HG03521 (cell line): ENCODE data around the gene KLHL22.
A peak's percentile ranks its signal among the peaks of the same experiment; 100 is the strongest.
"Not testable (repeated sequence)": the region's sequence is repeated elsewhere in the genome, so short reads cannot be mapped to it uniquely, and the experiment has no call there.

Source experiments
- ATAC-seq: cut with Tn5 transposase; IDR thresholded peaks from one replicate; pipeline ENCODE4 v1.9.1; 2021; ENCODE audit warnings: mild to moderate bottlenecking, moderate library complexity; ENCODE audit not compliant: unreplicated experiment

KLHL22 gene

GRCh38 chr22:20506543-20507252 lies 11.1 kb upstream of the KLHL22 start:
- ATAC-seq, result no peak

GRCh38 chr22:20504293-20504922 lies 8.8 kb upstream of the KLHL22 start:
- not testable (repeated sequence) for ATAC-seq

- ATAC-seq, result no peak
Measured at GRCh38 chr22:20503816-20504215, 8.2 kb upstream of the KLHL22 start.

DNA sequence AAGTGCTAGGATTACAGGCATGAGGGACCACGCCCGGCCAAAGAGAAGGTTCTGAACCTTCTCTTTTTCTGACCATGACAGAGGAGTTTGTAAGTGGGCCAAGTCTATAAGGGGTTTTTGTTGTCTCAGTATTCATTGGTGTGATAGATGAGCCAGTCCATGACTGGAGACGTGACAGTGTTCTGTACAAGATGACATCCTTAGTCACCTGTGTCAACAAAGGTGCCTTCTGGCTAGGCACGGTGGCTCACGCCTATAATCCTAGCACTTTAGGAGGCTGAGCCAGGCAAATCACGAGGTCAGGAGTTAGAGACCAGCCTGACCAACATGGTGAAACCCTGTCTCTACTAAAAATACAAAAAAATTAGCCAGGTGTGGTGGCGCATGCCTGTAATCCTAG lies 4.2 kb upstream of the KLHL22 start:
- no peak for ATAC-seq

DNA sequence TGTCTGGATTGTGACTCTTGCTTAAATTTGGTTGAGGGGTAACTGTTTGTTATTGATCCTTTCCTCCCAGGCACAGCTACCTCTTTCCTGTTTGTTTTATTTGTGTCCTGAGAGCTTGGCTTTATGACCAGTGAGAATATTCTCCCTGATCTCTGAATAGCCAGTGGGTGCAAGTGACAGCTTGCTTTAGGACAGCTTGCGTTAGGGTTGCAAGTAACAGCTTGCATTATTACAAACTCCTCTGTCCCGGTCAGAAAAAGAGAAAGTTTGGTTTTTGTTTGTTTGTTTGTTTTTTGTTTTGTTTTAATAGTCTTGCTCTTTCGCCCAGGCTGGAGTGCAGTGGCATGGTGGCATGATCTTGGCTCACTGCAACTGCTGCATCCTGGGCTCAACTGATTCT lies 3.3 kb upstream of the KLHL22 start:
- ATAC-seq, result no peak

DNA sequence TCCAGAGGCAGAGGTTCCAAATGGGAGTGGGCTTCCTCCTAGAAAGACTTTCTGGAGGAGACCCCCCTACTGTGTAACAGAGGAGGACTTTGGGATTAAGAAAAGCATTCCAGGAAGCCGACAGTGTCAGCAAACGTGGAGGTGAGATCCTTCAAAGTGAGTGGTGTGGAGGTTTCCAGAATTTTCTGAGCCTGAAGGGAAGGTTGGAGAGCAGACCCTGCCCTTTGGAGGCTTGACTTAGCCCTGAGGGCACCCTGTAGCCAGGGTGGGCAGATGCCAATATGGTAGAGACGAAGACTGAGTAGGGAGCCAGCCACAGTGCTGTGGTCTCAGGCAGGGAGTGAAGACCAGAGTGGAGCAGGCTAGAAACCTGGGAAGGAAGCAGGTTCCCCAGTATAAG lies 1.8 kb upstream of the KLHL22 start:
- ATAC-seq, result no peak

- peak; percentile 86 for ATAC-seq
Measured at GRCh38 chr22:20495861-20496681, 476 bp upstream of the KLHL22 start.

DNA sequence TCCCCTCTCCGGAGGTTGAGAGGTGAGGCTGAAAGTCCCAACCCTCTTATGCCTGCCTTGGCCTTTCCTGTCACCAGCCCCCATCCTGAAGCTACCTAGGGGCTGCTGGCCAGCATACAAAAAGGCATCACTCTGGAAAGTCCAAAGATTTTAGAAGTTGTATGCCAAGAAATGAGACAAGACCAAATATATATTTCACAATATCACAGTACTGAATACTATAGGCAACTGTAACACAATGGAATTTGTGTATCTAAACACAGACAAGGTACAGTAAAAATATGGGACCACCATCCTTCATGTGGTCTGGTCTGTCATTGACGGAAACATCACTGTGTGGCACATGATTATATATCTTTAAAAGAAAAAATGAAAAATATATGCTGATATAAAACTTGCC lies 4.2 kb downstream of the KLHL22 start:
- no peak for ATAC-seq

GRCh38 chr22:20490941-20491307 lies 4.7 kb downstream of the KLHL22 start:
- no peak for ATAC-seq

- no peak for ATAC-seq
Measured at GRCh38 chr22:20490183-20490940, 5.2 kb downstream of the KLHL22 start.

DNA sequence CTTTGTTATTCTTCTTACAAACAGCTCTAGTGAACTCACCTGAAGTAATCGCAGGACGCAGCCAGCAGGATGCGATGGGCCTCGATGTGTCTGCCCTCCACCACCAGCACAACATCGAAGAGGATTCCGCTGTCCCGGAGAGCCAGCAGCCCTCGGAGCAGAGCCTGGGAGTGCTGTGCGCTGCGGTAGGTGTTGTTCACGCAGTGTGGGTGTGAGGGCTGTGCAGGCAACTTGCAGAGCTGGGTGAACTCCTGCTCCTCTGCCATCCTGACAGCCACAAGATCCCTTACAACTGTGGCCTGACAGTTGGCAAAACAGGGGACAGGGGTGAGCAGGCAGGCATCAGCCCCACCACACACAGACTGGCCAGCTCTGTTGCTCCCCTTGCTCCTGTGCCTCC lies 6.6 kb downstream of the KLHL22 start:
- no peak for ATAC-seq

- no peak for ATAC-seq
Measured at GRCh38 chr22:20487715-20488114, 7.9 kb downstream of the KLHL22 start.

GRCh38 chr22:20486229-20486628 lies 9.4 kb downstream of the KLHL22 start:
- no peak for ATAC-seq

GRCh38 chr22:20484948-20485683 lies 10.5 kb downstream of the KLHL22 start:
- no peak for ATAC-seq

DNA sequence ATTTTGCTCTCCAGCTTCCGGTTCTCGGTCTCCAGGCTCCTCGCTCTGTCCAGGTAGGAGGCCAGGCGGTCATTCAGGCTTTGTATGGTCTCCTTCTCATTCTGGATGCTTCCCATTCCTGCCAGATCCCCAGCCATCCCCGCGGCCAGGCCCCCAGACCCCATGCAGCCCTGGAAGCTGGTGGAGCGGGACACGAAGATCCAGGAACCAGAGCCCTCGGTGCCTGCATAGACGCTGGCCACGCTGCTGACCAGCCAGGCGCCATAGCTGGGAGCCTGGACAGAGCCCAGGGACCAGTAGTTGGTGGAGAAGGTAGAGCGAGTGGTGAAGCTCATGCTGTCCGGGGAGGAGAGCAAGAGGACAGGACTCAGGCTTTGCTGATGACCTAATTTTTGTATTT lies 11.8 kb downstream of the KLHL22 start:
- ATAC-seq, result no peak

DNA sequence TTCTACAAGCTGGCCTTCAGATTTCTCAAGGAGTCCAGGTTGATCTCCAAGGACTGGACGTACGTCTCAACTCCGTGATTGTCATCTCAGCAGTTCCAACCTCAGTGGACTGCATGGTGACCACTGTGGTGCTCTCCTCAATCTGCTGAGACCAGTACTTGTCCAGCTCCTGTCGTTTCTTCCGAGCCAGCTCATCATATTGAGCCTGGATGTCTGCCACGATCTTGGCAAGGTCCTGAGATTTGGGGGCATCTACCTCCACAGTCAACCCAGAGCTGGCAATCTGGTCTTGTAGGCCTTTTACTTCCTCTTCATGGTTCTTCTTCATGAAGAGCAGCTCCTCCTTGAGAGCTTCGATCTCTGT lies 12.5 kb downstream of the KLHL22 start:
- ATAC-seq, result not testable (repeated sequence)

- ATAC-seq, result no peak
Measured at GRCh38 chr22:20479612-20480196, 15.9 kb downstream of the KLHL22 start.

DNA sequence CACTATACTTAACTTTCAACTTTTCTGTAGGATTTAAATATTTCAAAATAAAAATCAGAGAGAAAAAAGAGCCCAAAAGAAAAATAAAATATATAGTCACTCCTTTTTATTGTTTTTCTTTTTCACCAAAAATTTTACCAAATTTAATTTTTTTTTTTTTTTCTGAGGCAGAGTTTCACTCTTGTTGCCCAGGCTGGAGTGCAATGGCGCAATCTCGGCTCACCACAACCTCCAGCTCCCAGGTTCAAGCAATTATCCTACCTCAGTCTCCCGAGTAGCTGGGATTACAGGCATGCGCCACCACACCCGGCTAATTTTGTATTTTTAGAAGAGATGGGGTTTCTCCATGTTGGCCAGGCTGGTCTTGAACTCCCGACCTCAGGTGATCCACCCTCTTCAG lies 17.5 kb downstream of the KLHL22 start:
- not testable (repeated sequence) for ATAC-seq

- not testable (repeated sequence) for ATAC-seq
Measured at GRCh38 chr22:20475569-20475968, 20.0 kb downstream of the KLHL22 start.

GRCh38 chr22:20475115-20475436 lies 20.5 kb downstream of the KLHL22 start:
- no peak for ATAC-seq
